GM23338 (cell line): Measurements from ENCODE around the gene ARF1. TPM values are rescaled to one million over a fixed set of nuclear protein-coding genes. Genes with fewer than 3 reads are reported as not detected.

Source experiments
- ATAC-seq: fragments of 200-7000 bp; cut with Tn5 transposase; 3 replicates; pipeline ENCODE4 v1.9.1; 2020
- DNase-seq: peaks from one replicate; pipeline ENCODE4 v3.0.0-alpha.2; 2015; ENCODE audit warnings: low spot score
- H2AFZ ChIP-seq: fragments of 200-600 bp; sonication (generic); 2 replicates; pipeline ENCODE4 v1.8.0; 2016; ENCODE audit warnings: antibody characterized with exemption, mild to moderate bottlenecking, moderate library complexity
- H3F3A ChIP-seq: fragments of 200-600 bp; sonication (generic); replicated peaks from 2 replicates; pipeline ENCODE4 v1.8.0; 2017; ENCODE audit warnings: antibody characterized with exemption, mixed run types, low read depth
- H3K27ac ChIP-seq: fragments of 200-600 bp; sonication (generic); 2 replicates; pipeline ENCODE4 v1.6.1; 2016; ENCODE audit warnings: low read depth
- H3K27me3 ChIP-seq: fragments of 200-600 bp; sonication (generic); 2 replicates; pipeline ENCODE4 v1.8.0; 2016; ENCODE audit warnings: mild to moderate bottlenecking, mixed run types, moderate library complexity; ENCODE audit not compliant: insufficient read depth
- H3K36me3 ChIP-seq: fragments of 200-600 bp; sonication (generic); 2 replicates; pipeline ENCODE4 v1.8.0; 2016; ENCODE audit warnings: mild to moderate bottlenecking; ENCODE audit not compliant: insufficient read depth
- H3K4me1 ChIP-seq: fragments of 200-600 bp; sonication (generic); 2 replicates; pipeline ENCODE4 v1.8.0; 2016; ENCODE audit warnings: mild to moderate bottlenecking, moderate library complexity; ENCODE audit not compliant: insufficient read depth
- H3K4me2 ChIP-seq: fragments of 200-600 bp; sonication (generic); 2 replicates; pipeline ENCODE4 v1.7.1; 2017; ENCODE audit warnings: mixed run types
- H3K4me3 ChIP-seq: fragments of 200-600 bp; sonication (generic); 2 replicates; pipeline ENCODE4 v1.6.1; 2016; ENCODE audit warnings: mixed run types
- H3K79me2 ChIP-seq: fragments of 200-600 bp; sonication (generic); replicated peaks from 2 replicates; pipeline ENCODE4 v1.8.0; 2017; ENCODE audit warnings: mild to moderate bottlenecking; ENCODE audit not compliant: insufficient read depth
- H3K9me2 ChIP-seq: fragments of 200-600 bp; sonication (generic); 2 replicates; pipeline ENCODE4 v1.8.0; 2017; ENCODE audit not compliant: insufficient read depth
- H4K20me1 ChIP-seq: fragments of 200-600 bp; sonication (generic); replicated peaks from 2 replicates; pipeline ENCODE4 v1.8.0; 2017; ENCODE audit warnings: mild to moderate bottlenecking; ENCODE audit not compliant: insufficient read depth
- H3K27ac Mint-ChIP-seq: 2 replicates; pipeline ENCODE4 v1.8.0; 2020; ENCODE audit warnings: inconsistent platforms, mild to moderate bottlenecking, moderate library complexity, mixed read lengths
- H3K27me3 Mint-ChIP-seq: 3 replicates; pipeline ENCODE4 v1.8.0; 2022; ENCODE audit warnings: low read depth, mild to moderate bottlenecking, moderate library complexity, mixed read lengths, inconsistent platforms; ENCODE audit not compliant: insufficient read depth, poor library complexity
- H3K36me3 Mint-ChIP-seq: 3 replicates; pipeline ENCODE4 v1.8.0; 2021; ENCODE audit warnings: low read depth, mild to moderate bottlenecking, inconsistent platforms, moderate library complexity, mixed read lengths
- H3K4me1 Mint-ChIP-seq: 3 replicates; pipeline ENCODE4 v1.8.0; 2020; ENCODE audit warnings: mild to moderate bottlenecking, inconsistent platforms, mixed read lengths
- H3K4me3 Mint-ChIP-seq: 3 replicates; pipeline ENCODE4 v1.8.0; 2021; ENCODE audit warnings: moderate library complexity, mild to moderate bottlenecking, inconsistent platforms, mixed read lengths
- H3K9me3 Mint-ChIP-seq: 3 replicates; pipeline ENCODE4 v1.8.0; 2020; ENCODE audit warnings: moderate library complexity, mild to moderate bottlenecking, inconsistent platforms, mixed read lengths
- CREB1 ChIP-seq: fragments of 250-450 bp; sonication (Bioruptor Pico); IDR thresholded peaks from 2 replicates; pipeline ENCODE4 v1.5.0; 2020; ENCODE audit warnings: low read depth, mild to moderate bottlenecking, moderate library complexity
- CTCF ChIP-seq, 2 experiments: fragments of 200-600 bp in 1 of 2; sonication (generic) in 1 of 2; conservative IDR thresholded peaks; 2 replicates each; pipeline versions ENCODE4 v1.5.1 to v1.6.1; 2016 to 2017; ENCODE audit warnings: antibody characterized with exemption in 2 of 2, low read depth in 2 of 2, mild to moderate bottlenecking in 2 of 2, moderate library complexity in 1 of 2
- ETS1 ChIP-seq: IDR thresholded peaks from 2 replicates; pipeline ENCODE4 v1.6.1; 2016; ENCODE audit warnings: antibody characterized with exemption
- EZH2 ChIP-seq: fragments of 200-600 bp; sonication (generic); IDR thresholded peaks from one replicate; pipeline ENCODE4 v1.8.0; 2017; ENCODE audit warnings: antibody characterized with exemption, mild to moderate bottlenecking, low read depth; ENCODE audit not compliant: unreplicated experiment
- EZH2phosphoT487 ChIP-seq: fragments of 200-600 bp; sonication (generic); IDR thresholded peaks from one replicate; pipeline ENCODE4 v1.8.1; 2018; ENCODE audit warnings: antibody characterized with exemption; ENCODE audit not compliant: unreplicated experiment
- JUNB ChIP-seq: IDR thresholded peaks from one replicate; pipeline ENCODE4 v1.6.1; 2016; ENCODE audit warnings: antibody characterized with exemption; ENCODE audit not compliant: unreplicated experiment
- NANOG ChIP-seq: IDR thresholded peaks from 2 replicates; pipeline ENCODE4 v1.6.1; 2016; ENCODE audit warnings: antibody characterized with exemption, borderline replicate concordance
- POLR2AphosphoS5 ChIP-seq: IDR thresholded peaks from 2 replicates; pipeline ENCODE4 v1.6.1; 2016; ENCODE audit warnings: antibody characterized with exemption, low read depth
- REST ChIP-seq: IDR thresholded peaks from one replicate; pipeline ENCODE4 v1.6.1; 2018; ENCODE audit warnings: antibody characterized with exemption; ENCODE audit not compliant: unreplicated experiment
- STAT1 ChIP-seq: IDR thresholded peaks from one replicate; pipeline ENCODE4 v1.6.1; 2016; ENCODE audit warnings: antibody characterized with exemption; ENCODE audit not compliant: unreplicated experiment
- ZNF114 ChIP-seq: fragments of 250-450 bp; sonication (Bioruptor Pico); IDR thresholded peaks from 2 replicates; pipeline ENCODE4 v1.5.0; 2020; ENCODE audit warnings: mild to moderate bottlenecking, moderate library complexity
- ZNF331 ChIP-seq: fragments of 250-450 bp; sonication (Bioruptor Pico); IDR thresholded peaks from 2 replicates; pipeline ENCODE4 v1.5.0; 2020; ENCODE audit warnings: low read depth, mild to moderate bottlenecking, moderate library complexity
- polyA plus RNA-seq: library from polyadenylated mRNA; unstranded; fragments of >200 nt; fragmentation: Nextera tagmentation; extraction: Ambion mirVana; gene quantifications from 2 replicates; pipeline ENCODE4 v1.2.1, GENCODE V29; 2016
- total RNA-seq: library from RNA; depleted of rRNA; stranded (reverse); fragments of >200 nt; shearing (Covaris generic); gene quantifications from 2 replicates; pipeline ENCODE4 v1.2.3, GENCODE V29; 2014

ARF1 gene
- total and polyA plus RNA-seq, 2 experiments from 2014 or later: 210 to 306 TPM

GRCh38 chr1:228146417-228147150 lies 64.1 kb downstream of the ARF1 start (continued):
- no peak for TF ChIP-seq CTCF (conservative IDR thresholded peaks at IDR 0.05; ENCODE audit: low read depth in 2 of 2)
- no peak for TF ChIP-seq CREB1
- no peak for TF ChIP-seq ZNF331 (CRISPR knock-in tag)
- TF ChIP-seq ETS1: no peak
- no peak for TF ChIP-seq REST
- TF ChIP-seq EZH2phosphoT487: no peak
- no peak for TF ChIP-seq NANOG
- TF ChIP-seq JUNB: no peak
- no peak for TF ChIP-seq EZH2
- TF ChIP-seq STAT1: no peak
- no peak for TF ChIP-seq ZNF114

- Histone ChIP-seq H3K27me3 (no peaks in the 10 kb centered on the region), H3F3A (no peaks in the 10 kb centered on the region), H3K4me3 (no peak overlapping the region), H2AFZ (no peak overlapping the region), H3K36me3 (no peaks in the 10 kb centered on the region), H3K9me2 (no peaks in the 10 kb centered on the region), H3K4me2 (no peak overlapping the region), H3K27ac (no peak overlapping the region), H4K20me1 (no peaks in the 10 kb centered on the region), H3K4me1 (no peaks in the 10 kb centered on the region), H3K79me2 (peaks cover 19% of the 10 kb centered on the region)
- ATAC-seq: no peak
- Mint-ChIP-seq H3K27me3 (peaks cover 13% of the 10 kb centered on the region), H3K4me3 (no peak overlapping the region), H3K9me3 (no peaks in the 10 kb centered on the region; the same call in 2 of the 3 replicates), H3K36me3 (no peaks in the 10 kb centered on the region; the same call in 1 of the 3 replicates), H3K27ac (no peak overlapping the region), H3K4me1 (peaks cover 3% of the 10 kb centered on the region; the same call in 2 of the 3 replicates)
- DNase-seq: no peak
- TF ChIP-seq EZH2phosphoT487: no peak
- no peak for TF ChIP-seq POLR2AphosphoS5
- TF ChIP-seq CTCF (conservative IDR thresholded peaks at IDR 0.05; ENCODE audit: low read depth in 2 of 2): no peak
- no peak for TF ChIP-seq EZH2
- no peak for TF ChIP-seq REST
- TF ChIP-seq ZNF114: no peak
- no peak for TF ChIP-seq ZNF331 (CRISPR knock-in tag)
Observed at GRCh38 chr1:228147151-228147693, 64.7 kb downstream of the ARF1 start.
